EH (cell line): ENCODE data around the gene TBX1.
A peak's percentile ranks its signal among the peaks of the same experiment; 100 is the strongest.

ENCODE experiments used
- DNase-seq: peaks from one replicate; pipeline ENCODE4 v3.0.0-alpha.2; 2015; ENCODE audit warnings: low read depth

Gene TBX1

GRCh38 chr22:19753996-19754700, 6.4 kb upstream of the TBX1 start:
- no peak for DNase-seq

- DNase-seq = no peak
Observed at GRCh38 chr22:19754701-19755144, 5.9 kb upstream of the TBX1 start.

DNA sequence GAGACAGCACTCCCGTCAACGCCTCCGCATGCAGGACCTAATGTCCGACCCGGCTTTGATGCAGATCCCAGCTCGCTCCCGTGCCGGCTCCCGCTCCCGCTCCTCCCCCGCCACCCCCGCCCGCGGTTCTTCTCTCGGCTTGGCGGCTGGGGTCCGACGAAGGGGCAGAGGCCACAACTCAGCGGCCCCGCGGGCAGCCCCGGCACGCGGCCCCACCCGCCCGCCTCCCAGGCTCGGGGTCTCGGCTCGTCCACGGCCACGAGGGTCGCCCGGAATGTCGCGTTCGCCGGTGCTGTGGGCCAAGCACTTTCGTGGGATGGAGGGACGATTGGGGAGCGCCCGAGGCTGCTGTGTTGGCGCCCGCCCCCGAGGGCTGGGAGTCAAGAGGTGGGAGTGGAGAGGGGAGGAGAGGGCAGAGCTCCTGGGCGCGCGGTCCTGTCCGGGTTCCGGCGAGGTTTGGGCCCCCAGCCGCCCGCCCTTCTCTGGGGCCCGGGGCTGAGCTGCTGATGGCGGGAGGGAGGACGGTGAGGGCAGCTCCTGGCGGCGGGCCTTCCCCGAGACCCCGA, 5.3 kb upstream of the TBX1 start:
- no peak for DNase-seq

DNA sequence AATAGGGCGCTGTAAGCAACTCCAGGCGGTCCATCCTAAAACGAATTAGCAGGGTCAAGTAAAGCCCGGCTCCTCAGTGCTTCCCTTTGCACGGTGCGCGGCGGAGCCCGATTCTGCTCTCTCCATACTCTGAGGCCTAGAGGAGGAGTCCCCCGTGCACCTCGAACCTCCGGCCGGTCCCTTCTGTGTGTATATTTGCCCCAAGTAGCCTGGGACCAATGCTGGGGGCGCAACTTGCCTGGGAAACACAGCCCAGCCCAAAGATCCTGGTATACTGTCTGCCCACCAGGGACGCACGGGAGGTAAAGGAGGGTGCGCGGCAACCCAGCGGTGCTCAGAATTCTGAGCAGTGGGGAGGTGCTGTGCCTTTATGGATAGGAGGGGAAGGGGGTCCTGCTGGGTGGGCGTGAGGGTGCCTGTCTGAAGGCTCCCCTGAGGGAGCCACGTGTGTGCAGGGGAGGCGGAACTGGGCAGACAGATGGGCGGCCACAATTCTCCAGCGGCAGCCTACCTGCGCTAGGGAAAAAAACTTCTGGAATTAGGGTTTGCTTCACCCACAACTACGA, 4.8 kb upstream of the TBX1 start:
- DNase-seq = no peak

- DNase-seq = peak; percentile 34
Observed at GRCh38 chr22:19756288-19757128, 4.1 kb upstream of the TBX1 start.

DNA sequence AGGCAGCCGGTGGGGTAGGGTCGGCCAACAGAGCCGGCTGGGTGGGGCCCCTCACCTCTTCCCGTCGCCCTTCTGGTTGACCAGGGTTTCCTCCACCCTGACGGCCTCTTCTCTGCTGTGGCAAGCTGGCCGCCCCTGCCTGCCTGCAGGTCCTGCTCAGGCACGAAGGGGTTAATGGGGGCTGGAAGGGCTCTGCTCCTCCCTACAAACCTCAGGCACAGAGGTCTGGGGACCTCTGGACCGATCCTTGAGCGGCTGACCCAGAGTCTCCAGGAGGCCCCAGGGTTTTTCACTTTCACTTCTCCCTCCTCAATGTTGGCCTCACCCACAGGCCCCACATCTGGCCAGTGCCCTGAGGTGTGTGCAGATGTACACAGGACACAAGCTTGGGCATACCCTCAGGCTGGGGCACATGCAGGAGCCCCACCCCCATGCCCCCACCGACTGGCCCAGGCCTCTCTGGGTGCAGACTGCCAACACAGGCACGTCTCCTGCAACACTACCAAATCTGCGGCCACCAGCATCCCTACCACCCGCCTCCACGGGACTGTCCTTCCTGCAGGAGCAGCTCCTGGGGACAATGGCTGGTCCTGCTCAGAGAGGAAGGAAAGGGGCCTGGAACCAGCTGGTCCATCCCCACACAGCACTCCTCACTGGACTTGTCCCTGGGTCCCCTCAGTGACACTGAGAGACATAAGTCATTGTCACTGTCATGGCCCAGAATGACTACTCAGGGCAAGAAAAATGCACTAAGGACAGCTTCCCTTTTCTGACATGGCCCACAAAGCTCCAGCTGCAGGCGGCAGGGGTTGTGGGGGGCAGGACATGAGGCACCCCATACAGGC, 3.2 kb upstream of the TBX1 start:
- DNase-seq = no peak

- no peak for DNase-seq
Observed at GRCh38 chr22:19757985-19758895, 2.3 kb upstream of the TBX1 start.

DNA sequence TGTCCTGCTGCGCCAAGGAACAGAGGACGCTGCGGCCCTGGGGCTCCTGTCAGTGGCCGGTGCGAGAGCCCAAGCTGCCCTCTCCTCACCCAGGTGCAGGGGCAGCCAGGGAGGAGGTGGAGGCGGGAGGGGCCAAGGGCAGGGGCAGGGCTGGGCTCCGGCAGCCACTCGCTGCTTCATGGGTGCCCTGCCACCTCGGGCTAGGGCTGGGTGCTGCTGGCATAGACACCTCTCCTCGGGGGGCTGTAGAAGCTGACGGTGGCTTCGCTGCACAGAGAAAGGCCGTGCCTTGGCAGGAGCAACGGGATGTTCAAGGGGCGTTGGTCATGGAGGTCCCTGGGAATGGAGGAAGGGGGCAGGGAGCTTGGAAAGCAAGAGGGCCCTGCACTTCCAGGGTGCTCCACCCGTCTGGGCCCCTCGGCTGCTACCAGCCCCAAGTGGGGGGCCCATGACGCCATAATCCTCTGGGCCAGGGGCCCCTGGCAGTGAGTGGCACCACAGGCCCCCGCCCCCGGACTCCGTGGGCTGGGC, 1.6 kb upstream of the TBX1 start:
- no peak for DNase-seq

DNA sequence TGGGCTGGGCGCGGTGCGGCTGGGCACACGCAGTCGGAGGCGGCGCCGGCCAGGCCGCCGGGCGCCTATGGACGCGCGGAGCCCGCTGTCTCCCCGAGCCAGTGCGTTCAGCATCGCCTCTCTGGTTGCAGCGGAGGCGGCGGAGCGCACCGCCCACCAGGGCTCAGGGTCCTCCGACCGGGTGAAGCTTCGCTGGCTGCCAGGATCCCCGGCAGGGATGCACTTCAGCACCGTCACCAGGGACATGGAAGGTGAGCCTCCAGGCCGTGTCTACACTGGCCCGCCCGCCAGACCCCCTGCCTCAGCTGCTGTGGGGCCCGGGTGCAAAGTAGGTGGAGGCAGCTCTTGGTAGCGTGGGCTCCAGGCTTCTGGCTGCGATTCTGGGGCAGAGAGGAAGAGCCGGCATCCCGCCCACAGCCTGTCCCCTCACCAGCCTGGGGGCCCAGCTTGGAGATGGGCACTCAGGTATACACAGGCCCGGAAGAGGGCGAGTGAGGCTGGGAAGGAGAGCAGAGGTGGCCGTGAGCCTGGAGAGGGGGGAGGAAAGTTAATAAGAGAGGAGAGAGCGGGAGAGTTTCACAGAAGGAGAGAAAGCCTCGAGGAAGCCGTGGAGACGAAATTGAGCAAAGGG, 1.0 kb upstream of the TBX1 start:
- DNase-seq = no peak

- no peak for DNase-seq
Observed at GRCh38 chr22:19760951-19761724, 560 bp downstream of the TBX1 start.

- DNase-seq = no peak
Observed at GRCh38 chr22:19761725-19762567, 1.4 kb downstream of the TBX1 start.

DNA sequence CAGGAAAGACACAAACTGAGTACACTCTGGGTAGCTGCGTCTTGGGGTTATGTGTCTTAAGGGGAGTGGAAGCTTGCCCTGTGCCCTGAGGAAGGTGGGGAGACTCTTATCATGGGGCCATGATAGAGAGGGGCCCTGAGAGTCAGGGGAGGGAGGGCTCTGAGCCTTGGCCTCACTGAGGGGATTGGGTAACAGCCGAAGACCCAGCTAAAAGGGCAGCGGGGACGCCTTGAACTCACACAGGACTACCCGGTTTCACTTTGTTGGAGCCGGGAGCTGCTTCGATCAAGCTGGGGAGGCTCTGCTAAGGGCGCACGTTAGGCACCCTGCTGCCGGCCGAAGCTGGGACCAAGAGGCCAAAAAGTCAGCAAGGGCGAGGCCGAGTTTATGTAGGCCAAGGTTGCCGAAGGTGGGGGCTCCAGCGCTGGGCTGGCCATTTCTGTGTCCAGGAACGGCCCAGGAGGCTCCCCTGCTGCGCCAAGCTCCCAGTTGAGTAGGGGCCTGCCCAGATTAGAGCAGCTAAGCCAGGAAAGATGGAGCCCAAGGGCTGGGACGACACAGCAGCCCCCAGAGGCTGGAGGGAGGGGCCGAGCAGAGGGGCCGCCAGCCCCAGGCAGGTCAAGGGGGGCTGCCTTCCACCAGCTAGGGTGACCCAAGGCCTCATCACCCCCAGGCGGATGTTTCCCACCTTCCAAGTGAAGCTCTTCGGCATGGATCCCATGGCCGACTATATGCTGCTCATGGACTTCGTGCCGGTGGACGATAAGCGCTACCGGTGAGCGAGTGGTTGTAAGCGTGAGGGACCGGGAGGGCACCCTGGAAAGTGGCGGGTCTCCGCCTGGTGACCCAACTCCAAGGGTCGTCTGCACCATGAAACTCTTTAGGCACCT, 2.2 kb downstream of the TBX1 start:
- DNase-seq = no peak

DNA sequence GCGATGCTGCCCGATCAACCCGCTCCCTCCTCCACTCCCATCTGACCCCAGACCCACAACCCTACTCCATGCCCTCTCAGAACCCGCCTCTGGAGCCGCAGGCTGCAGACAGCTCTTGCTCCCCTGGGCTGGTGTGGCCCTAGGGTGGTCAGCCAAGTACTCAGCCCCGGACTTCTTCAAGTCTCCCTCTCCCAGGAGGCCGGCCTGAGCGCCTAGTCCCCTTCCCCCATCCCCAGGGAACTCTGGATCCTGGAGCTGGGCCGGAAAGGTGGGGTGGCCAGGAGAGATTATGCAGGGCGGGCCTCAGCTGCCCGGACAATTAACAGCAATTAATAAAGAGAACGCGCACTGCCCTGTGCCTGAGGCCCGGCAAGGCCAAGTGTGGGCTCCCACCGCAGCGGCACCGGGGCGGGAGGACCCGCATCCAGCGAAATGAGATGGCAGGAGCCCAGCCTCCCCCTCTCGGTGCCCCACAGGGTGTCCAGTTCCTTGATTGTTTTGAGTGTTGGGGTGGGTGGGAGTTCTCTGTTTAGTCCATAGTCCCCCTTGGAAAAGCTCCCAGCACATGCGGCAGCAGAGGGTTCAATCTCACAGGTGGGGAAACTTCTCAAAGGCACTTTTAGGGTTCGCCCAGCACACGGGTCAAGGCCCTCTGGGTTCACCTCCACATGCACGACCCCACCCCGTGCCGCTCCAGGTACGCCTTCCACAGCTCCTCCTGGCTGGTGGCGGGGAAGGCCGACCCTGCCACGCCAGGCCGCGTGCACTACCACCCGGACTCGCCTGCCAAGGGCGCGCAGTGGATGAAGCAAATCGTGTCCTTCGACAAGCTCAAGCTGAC, 3.1 kb downstream of the TBX1 start:
- DNase-seq = no peak

- DNase-seq = no peak
Observed at GRCh38 chr22:19764299-19764593, 3.7 kb downstream of the TBX1 start.

GRCh38 chr22:19764636-19765476, 4.3 kb downstream of the TBX1 start:
- DNase-seq = no peak
